Measurements from ENCODE around the gene WDFY2. TPM values are rescaled to one million over a fixed set of nuclear protein-coding genes. Genes with fewer than 3 reads are reported as not detected.
A peak's percentile ranks its signal among the peaks of the same experiment; 100 is the strongest.

The WDFY2 gene
- total and polyA plus RNA-seq, 2 of the 13 experiments (the other 11 are each of a cell fraction or from before 2014, with no cell fraction given), result 22.6 to 27.0 TPM

- TF ChIP-seq YEATS4 (CRISPR knock-in tag; IDR thresholded peaks at IDR 0.05; ENCODE audit: borderline replicate concordance), result no peak
- no peak for TF ChIP-seq ZNF326 (CRISPR knock-in tag; IDR thresholded peaks at IDR 0.05; ENCODE audit: borderline replicate concordance)
- no peak for TF ChIP-seq SALL2 (CRISPR knock-in tag; IDR thresholded peaks at IDR 0.05)
- no peak for TF ChIP-seq NCOA2 (CRISPR knock-in tag; IDR thresholded peaks at IDR 0.05)
- TF ChIP-seq ZNF784 (CRISPR knock-in tag; IDR thresholded peaks at IDR 0.05; ENCODE audit: borderline replicate concordance), result no peak
- TF ChIP-seq TP53 (CRISPR knock-in tag; conservative IDR thresholded peaks at IDR 0.05), result no peak
- no peak for TF ChIP-seq NFIB (CRISPR knock-in tag; IDR thresholded peaks at IDR 0.05; ENCODE audit: borderline replicate concordance)
- TF ChIP-seq ZNF710 (CRISPR knock-in tag; IDR thresholded peaks at IDR 0.05; ENCODE audit: borderline replicate concordance), result no peak
- no peak for TF ChIP-seq ZBTB40 (IDR thresholded peaks at IDR 0.05)
- TF ChIP-seq ZBTB40 (CRISPR knock-in tag; IDR thresholded peaks at IDR 0.05), result peak; percentile 75; the same call in 1 of the 2 replicates
- TF ChIP-seq ZNF563 (CRISPR knock-in tag; IDR thresholded peaks at IDR 0.05), result peak; percentile 76; the same call in 1 of the 2 replicates
- TF ChIP-seq RXRA (CRISPR knock-in tag; IDR thresholded peaks at IDR 0.05), result peak; percentile 100
- TF ChIP-seq TFE3 (CRISPR knock-in tag; IDR thresholded peaks at IDR 0.05), result no peak
- TF ChIP-seq MTF1 (CRISPR knock-in tag; IDR thresholded peaks at IDR 0.05), result no peak
- TF ChIP-seq BRD4 (CRISPR knock-in tag; IDR thresholded peaks at IDR 0.05), result peak; percentile 69; the same call in 1 of the 2 replicates
- TF ChIP-seq SATB2 (CRISPR knock-in tag; IDR thresholded peaks at IDR 0.05), result 0 out of 2 replicates have a peak, but pooled peaks have one; percentile 53
- no peak for TF ChIP-seq SIN3A (IDR thresholded peaks at IDR 0.05; ENCODE audit: borderline replicate concordance, low read depth, low read length)
- TF ChIP-seq MIER2 (CRISPR knock-in tag; IDR thresholded peaks at IDR 0.05), result 0 out of 2 replicates have a peak, but pooled peaks have one; percentile 24
These were observed 790 bp upstream of the WDFY2 start (continued) for GRCh38 chr13:51583469-51583874.

All from HepG2 (cell line).